ENCODE results near the gene CPLANE2. TPM values are rescaled to one million over a fixed set of nuclear protein-coding genes. Genes with fewer than 3 reads are reported as not detected.

Gene CPLANE2
- total and polyA plus RNA-seq, 2 of the 4 experiments (the other 2 are of a cell fraction), result 3.2 to 5.8 TPM

DNA sequence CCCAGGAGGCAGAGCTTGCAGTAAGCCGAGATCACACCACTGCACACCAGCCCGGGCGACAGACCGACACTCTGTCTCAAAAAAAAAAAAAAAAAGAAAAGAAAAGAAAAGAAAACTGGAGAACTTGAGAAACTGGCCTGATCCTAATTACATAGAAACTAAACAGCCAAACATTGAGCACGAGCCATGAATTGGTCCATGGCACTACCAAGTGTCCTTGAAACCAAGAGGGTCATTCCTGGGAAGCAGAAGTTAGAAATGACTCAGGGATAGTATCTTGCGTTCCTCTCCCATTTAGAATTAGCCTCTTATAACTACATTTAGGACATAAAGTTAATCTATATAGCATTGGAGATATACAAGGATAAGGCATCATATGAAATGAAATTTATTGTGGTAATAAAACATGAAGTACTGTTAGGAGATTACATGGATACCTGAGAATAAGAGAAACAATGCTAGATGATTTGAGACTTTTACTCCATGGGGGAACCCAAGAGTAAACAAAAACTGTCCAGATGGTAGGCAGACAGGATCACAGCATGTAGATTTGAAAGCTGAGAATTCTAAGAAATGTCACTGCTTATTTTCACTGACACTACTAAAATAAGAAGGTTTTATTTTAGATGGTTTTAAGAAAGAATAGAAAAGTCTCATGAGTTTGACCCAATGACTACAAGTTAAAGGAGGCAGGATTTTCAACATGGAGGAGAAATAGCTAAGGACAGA lies 39.5 kb upstream of the CPLANE2 start:
- Histone ChIP-seq H2BK15ac (ENCODE audit: low read depth, low read length) (no peak overlapping the region), H3K4ac (ENCODE audit: low read depth, low read length) (no peak overlapping the region), H3K79me1 (ENCODE audit: low read depth in 1 of 2, low read length in 2 of 2) (peaks cover 16 to 47% of the 10 kb centered on the region in 2 experiments), H2BK5ac (ENCODE audit: low read depth, low read length, poor library complexity, severe bottlenecking) (no peak overlapping the region), H3K36me3 (ENCODE audit: control insufficient read depth, insufficient read depth, low read length) (peaks cover 6% of the 10 kb centered on the region; the same call in 1 of the 2 replicates), H4K8ac (ENCODE audit: low read depth in 2 of 2, low read length in 2 of 2) (no peak overlapping the region), H3K27ac (ENCODE audit: insufficient read depth, low read length) (no peak overlapping the region), H3K4me3 (ENCODE audit: insufficient read depth, low read depth, low read length) (no peak overlapping the region), H2AK5ac (ENCODE audit: low read depth, low read length) (no peak overlapping the region), H3K27me3 (ENCODE audit: control insufficient read depth, insufficient read depth, low read length) (no peaks in the 10 kb centered on the region), H3K9ac (ENCODE audit: low read depth, low read length) (no peak overlapping the region), H3K14ac (replicated peaks; ENCODE audit: low read depth, low read length) (no peak overlapping the region), H4K5ac (ENCODE audit: low read depth, low read length) (no peak overlapping the region), H2BK120ac (ENCODE audit: low read depth, low read length) (no peak overlapping the region), H3K4me1 (ENCODE audit: control insufficient read depth, insufficient read depth, low read length) (no peaks in the 10 kb centered on the region), H4K20me1 (ENCODE audit: insufficient read depth, low read length) (no peaks in the 10 kb centered on the region), H3K56ac (ENCODE audit: extremely low read depth, insufficient read depth, low read length) (no peak overlapping the region), H3K23ac (ENCODE audit: low read depth, low read length) (no peak overlapping the region), H3K9me1 (ENCODE audit: insufficient read depth, low read length) (no peaks in the 10 kb centered on the region), H3K9me3 (ENCODE audit: control insufficient read depth, insufficient read depth, low read length) (no peaks in the 10 kb centered on the region), H4K91ac (ENCODE audit: insufficient read depth, low read depth, low read length) (no peak overlapping the region), H2BK20ac (ENCODE audit: low read depth, low read length) (no peak overlapping the region), H2AFZ (replicated peaks; ENCODE audit: low read length, poor library complexity) (no peak overlapping the region), H2AK9ac (replicated peaks; ENCODE audit: low read depth, low read length, poor library complexity) (no peak overlapping the region), H3K4me2 (ENCODE audit: low read depth, low read length) (no peak overlapping the region), H3K18ac (ENCODE audit: low read depth, low read length) (no peak overlapping the region)
- dilution Hi-C loops (cut with HindIII; ENCODE audit: low sequenced_read_pairs, unreplicated experiment), result no loop called here
- intact Hi-C loops (cut with micrococcal nuclease), result no loop called here
- ChIA-PET POLR2A (ENCODE audit: unreplicated experiment) (no interaction called here), CTCF (no interaction called here)
- BruUV-seq (replicated peaks), result no TSS peak
- TF ChIP-seq, protein P1, sequence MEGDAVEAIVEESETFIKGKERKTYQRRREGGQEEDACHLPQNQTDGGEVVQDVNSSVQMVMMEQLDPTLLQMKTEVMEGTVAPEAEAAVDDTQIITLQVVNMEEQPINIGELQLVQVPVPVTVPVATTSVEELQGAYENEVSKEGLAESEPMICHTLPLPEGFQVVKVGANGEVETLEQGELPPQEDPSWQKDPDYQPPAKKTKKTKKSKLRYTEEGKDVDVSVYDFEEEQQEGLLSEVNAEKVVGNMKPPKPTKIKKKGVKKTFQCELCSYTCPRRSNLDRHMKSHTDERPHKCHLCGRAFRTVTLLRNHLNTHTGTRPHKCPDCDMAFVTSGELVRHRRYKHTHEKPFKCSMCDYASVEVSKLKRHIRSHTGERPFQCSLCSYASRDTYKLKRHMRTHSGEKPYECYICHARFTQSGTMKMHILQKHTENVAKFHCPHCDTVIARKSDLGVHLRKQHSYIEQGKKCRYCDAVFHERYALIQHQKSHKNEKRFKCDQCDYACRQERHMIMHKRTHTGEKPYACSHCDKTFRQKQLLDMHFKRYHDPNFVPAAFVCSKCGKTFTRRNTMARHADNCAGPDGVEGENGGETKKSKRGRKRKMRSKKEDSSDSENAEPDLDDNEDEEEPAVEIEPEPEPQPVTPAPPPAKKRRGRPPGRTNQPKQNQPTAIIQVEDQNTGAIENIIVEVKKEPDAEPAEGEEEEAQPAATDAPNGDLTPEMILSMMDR (conservative IDR thresholded peaks at IDR 0.05; ENCODE audit: low read depth, low read length), result no peak
- no peak for TF ChIP-seq POLR2A (IDR thresholded peaks at IDR 0.05; ENCODE audit: low read depth, low read length)
- no peak for TF ChIP-seq CHD1 (IDR thresholded peaks at IDR 0.05; ENCODE audit: low read depth, low read length)
- no peak for TF ChIP-seq USF2 (IDR thresholded peaks at IDR 0.05; ENCODE audit: low read depth, low read length)
- TF ChIP-seq MAZ (IDR thresholded peaks at IDR 0.05; ENCODE audit: borderline replicate concordance, low read depth, low read length), result no peak
- TF ChIP-seq MAFK (IDR thresholded peaks at IDR 0.05; ENCODE audit: low read depth, low read length), result no peak
- no peak for TF ChIP-seq SMC3 (IDR thresholded peaks at IDR 0.05; ENCODE audit: low read depth, low read length)
- TF ChIP-seq RCOR1 (IDR thresholded peaks at IDR 0.05; ENCODE audit: insufficient replicate concordance, low read length), result no peak
- TF ChIP-seq RFX5 (IDR thresholded peaks at IDR 0.05; ENCODE audit: low read depth, low read length), result no peak
- TF ChIP-seq MXI1 (IDR thresholded peaks at IDR 0.05; ENCODE audit: borderline replicate concordance, low read depth, low read length), result no peak
- no peak for TF ChIP-seq NFE2L2 (IDR thresholded peaks at IDR 0.05; ENCODE audit: low read depth, low read length)
- TF ChIP-seq CEBPB (IDR thresholded peaks at IDR 0.05; ENCODE audit: low read depth, low read length), result no peak
- no peak for TF ChIP-seq BHLHE40 (IDR thresholded peaks at IDR 0.05; ENCODE audit: low read depth, low read length)
- no peak for TF ChIP-seq RAD21 (IDR thresholded peaks at IDR 0.05; ENCODE audit: low read length)
- no peak for TF ChIP-seq ELK1 (IDR thresholded peaks at IDR 0.05; ENCODE audit: borderline replicate concordance, low read depth, low read length)
- no peak for TF ChIP-seq FOS (IDR thresholded peaks at IDR 0.05; ENCODE audit: low read depth, low read length)
- WGBS, 2 experiments (ENCODE audit: extremely low coverage in 2 of 2, insufficient read length in 1 of 2), result no CpG with 5 or more reads among the region's 6 CpGs
- in situ Hi-C loops (cut with MboI; ENCODE audit: low sequenced_read_pairs), result no loop called here
- no peak for DNase-seq
- ATAC-seq (ENCODE audit: low read depth), result no peak

All from IMR-90 (cell line).